DND-41 (cell line): ENCODE results near the gene ZNF536.

Source experiments
- ATAC-seq: fragments of 200-7000 bp; cut with Tn5 transposase; 3 replicates; pipeline ENCODE4 v1.9.1; 2021; ENCODE audit warnings: low read depth; ENCODE audit not compliant: insufficient read depth
- DNase-seq: peaks from one replicate; pipeline ENCODE4 v3.0.0-alpha.2; 2020
- H2AFZ ChIP-seq: 2 replicates; pipeline ENCODE4 v1.6.0; 2012; ENCODE audit warnings: low read depth, low read length
- H3K27ac ChIP-seq: 2 replicates; pipeline ENCODE4 v1.5.1; 2012; ENCODE audit warnings: low read length, inconsistent platforms
- H3K27me3 ChIP-seq: fragments of 200-600 bp; sonication (generic); 2 replicates; pipeline ENCODE4 v1.6.0; 2012; ENCODE audit warnings: low read length, mild to moderate bottlenecking, inconsistent platforms; ENCODE audit not compliant: insufficient read depth, poor library complexity
- H3K36me3 ChIP-seq: 2 replicates; pipeline ENCODE4 v1.5.1; 2012; ENCODE audit warnings: low read length, inconsistent platforms; ENCODE audit not compliant: insufficient read depth
- H3K4me1 ChIP-seq: 2 replicates; pipeline ENCODE4 v1.5.1; 2012; ENCODE audit warnings: mild to moderate bottlenecking, low read length; ENCODE audit not compliant: insufficient read depth
- H3K4me2 ChIP-seq: 2 replicates; pipeline ENCODE4 v1.6.0; 2012; ENCODE audit warnings: mild to moderate bottlenecking, moderate library complexity, low read length, inconsistent platforms; ENCODE audit not compliant: insufficient read depth
- H3K4me3 ChIP-seq, 2 experiments: fragments of 200-600 bp in 1 of 2; shearing (Covaris generic) in 1 of 2; 2 replicates each; pipeline ENCODE4 v1.5.1; 2012 to 2016; ENCODE audit warnings: inconsistent platforms in 2 of 2, low read length in 2 of 2, mild to moderate bottlenecking in 2 of 2, low read depth in 1 of 2, moderate library complexity in 1 of 2
- H3K79me2 ChIP-seq: 2 replicates; pipeline ENCODE4 v1.6.0; 2012; ENCODE audit warnings: low read length, inconsistent platforms; ENCODE audit not compliant: insufficient read depth
- H3K9ac ChIP-seq: 2 replicates; pipeline ENCODE4 v1.6.0; 2012; ENCODE audit warnings: low read depth, mild to moderate bottlenecking, inconsistent platforms, low read length, moderate library complexity
- H3K9me3 ChIP-seq: 2 replicates; pipeline ENCODE4 v1.5.1; 2012; ENCODE audit warnings: low read length, moderate library complexity, mild to moderate bottlenecking, inconsistent platforms; ENCODE audit not compliant: insufficient read depth, severe bottlenecking
- H4K20me1 ChIP-seq: 2 replicates; pipeline ENCODE4 v1.6.0; 2012; ENCODE audit warnings: low read length; ENCODE audit not compliant: insufficient read depth
- EZH2 ChIP-seq: IDR thresholded peaks from 3 replicates; pipeline ENCODE4 v1.6.1; 2012; ENCODE audit warnings: borderline replicate concordance, low read depth, mild to moderate bottlenecking, moderate library complexity, low read length, inconsistent platforms; ENCODE audit not compliant: severe bottlenecking
- TF ChIP-seq, protein P1 (sequence below): IDR thresholded peaks from 2 replicates; pipeline ENCODE4 v1.5.1; 2012; ENCODE audit warnings: borderline replicate concordance, low read length, moderate library complexity, mild to moderate bottlenecking; ENCODE audit not compliant: poor library complexity, severe bottlenecking; ENCODE audit errors: extremely low read depth

Gene ZNF536

DNA sequence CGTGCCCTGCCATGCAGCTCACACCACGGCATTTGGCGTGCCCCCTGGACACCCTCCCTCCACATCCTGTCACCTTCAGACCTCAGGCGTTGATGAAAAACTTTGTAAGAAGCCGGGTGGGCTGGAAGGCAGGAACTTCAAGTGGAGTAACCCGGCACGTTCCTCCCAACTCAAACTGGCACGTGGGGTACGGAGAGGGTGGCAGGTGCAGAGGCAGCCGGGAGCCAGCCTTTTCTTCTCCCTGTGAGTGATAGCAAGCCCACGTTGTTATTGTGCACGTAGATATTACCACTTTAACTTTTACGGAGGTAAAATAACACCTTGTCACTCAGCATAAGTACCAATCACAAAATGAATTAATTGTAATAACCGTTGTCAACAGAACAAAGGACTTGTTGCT lies 198.0 kb downstream of the ZNF536 start:
- H3K27ac ChIP-seq: no peak overlapping the region
- H3K36me3 ChIP-seq: no peaks in the 10 kb centered on the region
- no peaks in the 10 kb centered on the region for H4K20me1 ChIP-seq
- H2AFZ ChIP-seq: no peak overlapping the region
- peaks cover 2% of the 10 kb centered on the region for H3K27me3 ChIP-seq
- DNase-seq (no peak), ATAC-seq (no peak)
- no peak for TF ChIP-seq EZH2
- TF ChIP-seq, protein P1, sequence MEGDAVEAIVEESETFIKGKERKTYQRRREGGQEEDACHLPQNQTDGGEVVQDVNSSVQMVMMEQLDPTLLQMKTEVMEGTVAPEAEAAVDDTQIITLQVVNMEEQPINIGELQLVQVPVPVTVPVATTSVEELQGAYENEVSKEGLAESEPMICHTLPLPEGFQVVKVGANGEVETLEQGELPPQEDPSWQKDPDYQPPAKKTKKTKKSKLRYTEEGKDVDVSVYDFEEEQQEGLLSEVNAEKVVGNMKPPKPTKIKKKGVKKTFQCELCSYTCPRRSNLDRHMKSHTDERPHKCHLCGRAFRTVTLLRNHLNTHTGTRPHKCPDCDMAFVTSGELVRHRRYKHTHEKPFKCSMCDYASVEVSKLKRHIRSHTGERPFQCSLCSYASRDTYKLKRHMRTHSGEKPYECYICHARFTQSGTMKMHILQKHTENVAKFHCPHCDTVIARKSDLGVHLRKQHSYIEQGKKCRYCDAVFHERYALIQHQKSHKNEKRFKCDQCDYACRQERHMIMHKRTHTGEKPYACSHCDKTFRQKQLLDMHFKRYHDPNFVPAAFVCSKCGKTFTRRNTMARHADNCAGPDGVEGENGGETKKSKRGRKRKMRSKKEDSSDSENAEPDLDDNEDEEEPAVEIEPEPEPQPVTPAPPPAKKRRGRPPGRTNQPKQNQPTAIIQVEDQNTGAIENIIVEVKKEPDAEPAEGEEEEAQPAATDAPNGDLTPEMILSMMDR: no peak
- H3K4me1 ChIP-seq: no peaks in the 10 kb centered on the region
- H3K79me2 ChIP-seq: no peaks in the 10 kb centered on the region
- H3K4me3 ChIP-seq: no peak overlapping the region
- no peaks in the 10 kb centered on the region for H3K9me3 ChIP-seq
- no peak overlapping the region for H3K9ac ChIP-seq
- no peak overlapping the region for H3K4me2 ChIP-seq

DNA sequence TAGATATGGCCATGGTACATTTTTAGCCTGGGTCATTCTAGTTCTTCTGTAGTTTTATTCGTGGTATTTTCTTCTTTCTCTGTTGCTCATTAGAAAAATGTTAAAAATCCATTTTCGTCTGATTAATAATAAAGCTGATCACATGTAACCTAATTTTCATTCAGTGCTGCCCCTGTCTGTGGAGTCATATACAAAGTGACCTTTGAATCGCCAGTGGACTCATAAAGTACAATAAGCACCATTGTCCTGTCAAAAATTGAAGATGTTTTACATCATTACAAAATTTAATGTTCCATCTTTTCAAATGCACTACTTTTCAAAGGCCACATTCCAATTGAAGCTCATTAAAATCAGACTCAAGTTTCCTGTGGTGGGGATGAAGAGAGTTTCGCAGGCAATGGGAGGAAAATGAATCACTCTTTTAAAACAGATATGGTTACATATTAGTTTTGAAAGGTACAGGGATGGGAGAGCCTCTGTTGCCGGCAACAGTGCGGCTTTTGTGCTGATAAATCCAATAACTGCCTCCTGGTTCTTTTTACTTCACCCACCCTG lies 205.4 kb downstream of the ZNF536 start:
- DNase-seq (no peak), ATAC-seq (no peak)
- Histone ChIP-seq H3K4me3 (no peak overlapping the region), H2AFZ (no peak overlapping the region), H3K36me3 (no peaks in the 10 kb centered on the region), H3K4me1 (no peaks in the 10 kb centered on the region), H3K79me2 (no peaks in the 10 kb centered on the region), H3K4me2 (no peak overlapping the region), H4K20me1 (no peaks in the 10 kb centered on the region), H3K27me3 (no peaks in the 10 kb centered on the region), H3K9me3 (no peaks in the 10 kb centered on the region), H3K27ac (no peak overlapping the region), H3K9ac (no peak overlapping the region)
- TF ChIP-seq, protein P1: no peak
- no peak for TF ChIP-seq EZH2

DNA sequence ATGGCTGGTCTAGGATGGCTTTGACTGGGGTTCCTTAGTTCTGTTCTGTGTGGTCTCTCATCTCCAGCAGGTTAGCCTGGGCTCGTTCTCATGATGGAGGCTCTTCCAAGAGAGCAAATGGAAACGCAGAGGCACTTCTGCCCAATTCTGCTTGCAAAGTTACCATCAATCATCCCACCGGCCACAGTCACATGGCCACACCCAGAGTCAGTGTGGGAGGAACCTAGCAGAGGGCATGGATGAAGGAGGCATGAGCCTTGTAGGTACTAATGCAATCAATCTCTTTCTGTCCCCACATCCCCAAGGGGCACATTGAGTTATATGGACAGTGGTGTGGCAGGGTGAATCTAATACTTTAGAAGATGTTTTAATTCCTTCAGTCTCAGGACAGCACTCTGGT lies 207.2 kb downstream of the ZNF536 start:
- ATAC-seq: no peak
- Histone ChIP-seq H3K36me3 (no peaks in the 10 kb centered on the region), H3K4me1 (no peaks in the 10 kb centered on the region), H3K9ac (no peak overlapping the region), H3K4me2 (no peak overlapping the region), H3K4me3 (no peak overlapping the region), H3K79me2 (no peaks in the 10 kb centered on the region), H2AFZ (no peak overlapping the region), H3K27ac (no peak overlapping the region), H3K27me3 (no peaks in the 10 kb centered on the region), H3K9me3 (no peaks in the 10 kb centered on the region), H4K20me1 (no peaks in the 10 kb centered on the region)
- no peak for DNase-seq
- TF ChIP-seq, protein P1: no peak
- no peak for TF ChIP-seq EZH2

DNA sequence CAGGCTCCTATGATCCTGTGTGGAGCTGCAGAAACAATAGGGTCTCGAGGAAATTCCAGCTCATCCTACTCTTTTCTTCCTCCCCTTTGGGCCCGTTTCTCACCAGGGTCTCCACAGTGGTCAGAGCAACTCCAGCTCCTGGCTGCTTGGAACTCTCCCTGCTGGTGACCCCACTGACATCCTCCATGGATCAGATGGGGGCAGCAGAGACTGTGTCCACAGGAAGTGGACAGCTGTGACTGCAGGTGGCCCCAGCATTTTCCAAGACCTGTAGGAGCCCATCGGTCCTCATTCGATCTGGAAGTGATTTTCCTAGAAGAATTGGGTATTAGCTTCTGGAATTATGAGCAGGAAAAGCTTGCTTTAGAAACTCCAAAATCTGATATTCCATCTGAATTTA lies 208.5 kb downstream of the ZNF536 start:
- no peak for ATAC-seq
- H2AFZ ChIP-seq: no peak overlapping the region
- TF ChIP-seq, protein P1: no peak
- TF ChIP-seq EZH2: no peak
- H3K36me3 ChIP-seq: no peaks in the 10 kb centered on the region
- no peaks in the 10 kb centered on the region for H3K4me1 ChIP-seq
- no peaks in the 10 kb centered on the region for H3K79me2 ChIP-seq
- no peak overlapping the region for H3K27ac ChIP-seq
- no peak overlapping the region for H3K4me3 ChIP-seq
- no peaks in the 10 kb centered on the region for H3K9me3 ChIP-seq
- H4K20me1 ChIP-seq: no peaks in the 10 kb centered on the region
- no peak overlapping the region for H3K9ac ChIP-seq
- DNase-seq: no peak
- no peak overlapping the region for H3K4me2 ChIP-seq
- H3K27me3 ChIP-seq: no peaks in the 10 kb centered on the region
